Retinal pigment epithelial cell (primary cell): ENCODE measurements around the gene DEFB116.

Source experiments
- DNase-seq: peaks from one replicate; pipeline ENCODE4 v3.0.0-alpha.2; 2010; ENCODE audit warnings: low read depth
- H3K4me3 ChIP-seq: 2 replicates; pipeline ENCODE4 v1.5.1; 2011; ENCODE audit warnings: mild to moderate bottlenecking, low read length, control low read depth, moderate library complexity
- TF ChIP-seq, protein P1 (sequence below): conservative IDR thresholded peaks from 2 replicates; pipeline ENCODE4 v1.5.1; 2011; ENCODE audit warnings: low read depth, low read length, control low read depth, inconsistent platforms

DEFB116 gene

DNA sequence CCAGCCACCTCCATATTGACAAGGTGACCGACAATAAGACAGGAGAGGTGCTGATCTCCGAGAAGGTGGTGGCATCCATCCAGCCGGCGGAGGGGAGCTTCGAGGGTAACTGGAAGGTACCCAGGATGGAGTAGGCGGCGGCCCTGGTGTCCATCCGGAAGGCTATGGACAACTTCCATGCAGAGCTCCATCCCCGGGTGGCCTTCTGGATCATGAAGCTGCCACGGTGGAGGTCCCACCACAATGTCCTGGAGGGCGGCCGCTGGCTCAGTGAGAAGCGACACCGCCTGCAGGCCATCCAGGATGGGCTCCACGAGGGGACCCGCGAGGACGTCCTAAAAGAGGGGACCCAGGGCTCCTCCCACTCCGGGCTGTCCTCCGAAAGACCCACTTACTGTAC is 33.9 kb downstream of the DEFB116 start:
- H3K4me3 ChIP-seq = no peak overlapping the region
- no peak for DNase-seq
- TF ChIP-seq, protein P1, sequence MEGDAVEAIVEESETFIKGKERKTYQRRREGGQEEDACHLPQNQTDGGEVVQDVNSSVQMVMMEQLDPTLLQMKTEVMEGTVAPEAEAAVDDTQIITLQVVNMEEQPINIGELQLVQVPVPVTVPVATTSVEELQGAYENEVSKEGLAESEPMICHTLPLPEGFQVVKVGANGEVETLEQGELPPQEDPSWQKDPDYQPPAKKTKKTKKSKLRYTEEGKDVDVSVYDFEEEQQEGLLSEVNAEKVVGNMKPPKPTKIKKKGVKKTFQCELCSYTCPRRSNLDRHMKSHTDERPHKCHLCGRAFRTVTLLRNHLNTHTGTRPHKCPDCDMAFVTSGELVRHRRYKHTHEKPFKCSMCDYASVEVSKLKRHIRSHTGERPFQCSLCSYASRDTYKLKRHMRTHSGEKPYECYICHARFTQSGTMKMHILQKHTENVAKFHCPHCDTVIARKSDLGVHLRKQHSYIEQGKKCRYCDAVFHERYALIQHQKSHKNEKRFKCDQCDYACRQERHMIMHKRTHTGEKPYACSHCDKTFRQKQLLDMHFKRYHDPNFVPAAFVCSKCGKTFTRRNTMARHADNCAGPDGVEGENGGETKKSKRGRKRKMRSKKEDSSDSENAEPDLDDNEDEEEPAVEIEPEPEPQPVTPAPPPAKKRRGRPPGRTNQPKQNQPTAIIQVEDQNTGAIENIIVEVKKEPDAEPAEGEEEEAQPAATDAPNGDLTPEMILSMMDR = no peak

DNA sequence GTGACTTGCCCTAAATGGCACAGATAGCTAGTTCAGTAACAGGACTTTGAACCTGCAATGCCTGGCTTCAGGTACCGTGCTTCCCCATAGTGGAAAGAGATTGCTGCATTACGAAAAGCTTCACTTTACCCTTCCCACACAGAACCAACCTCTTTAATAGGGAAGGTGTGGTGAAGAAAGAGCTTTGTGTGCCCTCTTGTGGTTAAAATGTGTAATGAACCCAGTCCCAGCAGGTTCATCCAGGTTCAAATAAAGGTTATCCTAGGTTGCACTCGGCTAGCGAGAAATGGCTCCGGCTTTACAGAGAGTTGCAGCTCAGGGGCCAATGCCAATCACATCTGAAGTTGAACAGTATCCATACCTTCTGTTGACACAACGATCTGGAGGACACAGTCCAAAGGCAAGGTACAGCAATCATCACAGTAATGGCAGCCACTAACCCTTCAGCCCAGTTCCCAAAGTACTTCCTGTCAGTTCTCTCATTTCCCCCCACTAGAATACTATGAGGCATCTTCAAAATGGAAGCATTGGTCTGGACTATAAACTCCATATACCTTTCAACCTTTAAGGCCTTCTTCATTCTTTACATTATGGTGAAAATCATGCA is 48.0 kb downstream of the DEFB116 start:
- TF ChIP-seq, protein P1 = peak; percentile 17
- DNase-seq = no peak
- H3K4me3 ChIP-seq = no peak overlapping the region

DNA sequence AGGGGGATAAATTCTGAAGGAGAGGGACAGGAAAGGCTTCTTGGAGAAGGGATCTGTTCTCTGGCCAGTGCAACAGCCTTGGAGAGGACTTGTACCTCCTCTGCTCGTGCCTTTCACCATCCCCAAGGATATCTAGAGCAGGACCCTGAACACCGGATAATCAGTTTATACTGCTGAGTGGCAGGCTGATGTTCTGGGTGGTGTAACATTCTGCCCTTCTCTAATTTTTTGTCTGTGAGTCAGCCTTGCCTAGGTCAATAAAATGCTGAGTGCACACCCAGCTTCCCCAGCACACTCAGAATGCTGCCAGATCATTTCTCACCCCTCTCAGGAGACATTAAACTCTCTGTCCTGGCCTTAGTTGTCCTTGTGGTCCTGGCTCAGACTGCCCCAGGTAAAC is 51.0 kb downstream of the DEFB116 start, which contains the start of gene DEFB115:
Gene DEFB115 (plus strand): TSS at position 301 of the 400 bp plus-strand sequence. CDS start 0 bp downstream, at position 301.
- no peak within 1 kb of the TSS for H3K4me3 ChIP-seq
- TF ChIP-seq, protein P1 = no peak
- DNase-seq = no peak

DNA sequence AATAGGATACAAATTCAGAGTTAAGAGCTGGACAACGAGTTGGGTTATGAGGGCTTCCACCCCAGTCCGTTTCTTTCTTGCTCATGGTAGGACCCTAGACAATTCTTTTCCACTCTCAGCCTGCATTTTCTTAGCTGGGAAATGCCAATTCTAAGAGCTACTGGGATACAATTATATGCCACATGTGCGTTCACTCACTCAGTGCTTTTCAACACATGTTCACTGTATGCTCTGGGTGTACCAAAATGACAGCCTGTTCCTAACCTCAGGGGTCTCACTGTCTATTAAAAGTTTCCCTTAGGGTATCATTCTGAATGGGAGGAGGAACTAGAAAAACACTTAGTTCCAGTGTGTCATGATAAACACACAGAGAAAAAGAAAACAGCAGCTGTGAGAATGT is 51.4 kb downstream of the DEFB116 start:
- TF ChIP-seq, protein P1 = no peak
- no peak for DNase-seq
- no peak overlapping the region for H3K4me3 ChIP-seq
